H1 (cell line): ENCODE measurements around the gene GUCY1A1. TPM values are rescaled to one million over a fixed set of nuclear protein-coding genes. Genes with fewer than 3 reads are reported as not detected.

Experiments
- MAFK ChIP-seq: IDR thresholded peaks from 2 replicates; pipeline ENCODE4 v1.6.1; 2012; ENCODE audit warnings: low read depth, mild to moderate bottlenecking, improper control_type of control experiment, low read length
- PHF8 ChIP-seq: fragments of 200-600 bp; sonication (generic); conservative IDR thresholded peaks from 2 replicates; pipeline ENCODE4 v1.7.1; 2012; ENCODE audit warnings: low read depth, mild to moderate bottlenecking, inconsistent platforms, low read length, moderate library complexity
- polyA plus RNA-seq, 7 experiments: library from polyadenylated mRNA; depleted of rRNA in 3 of 7; stranded (reverse) in 5 of 7; unstranded in 2 of 7; fragments of >200 nt in 5 of 7; fragments of 200-250 nt in 2 of 7; gene quantifications; 1 replicate in 5 of 7; 2 replicates in 1 of 7; 4 replicates in 1 of 7; pipeline versions ENCODE4 v1.2.1 to v1.2.3, GENCODE V29; 2011 to 2013; ENCODE audit warnings: missing spikeins in 2 of 7, mixed read lengths in 2 of 7
- total RNA-seq: library from RNA; stranded (reverse); fragmentation: NEBNext Ultra II Directional; extraction: Animal tissue kit (Norgen Biotek cat#: 25700); gene quantifications from 2 replicates; pipeline ENCODE4 v1.2.1, GENCODE V29; 2021

GUCY1A1 gene
- total and polyA plus RNA-seq, 2 of the 8 experiments (the other 6 are each of a cell fraction or from before 2014, with no cell fraction given), result not detected

DNA sequence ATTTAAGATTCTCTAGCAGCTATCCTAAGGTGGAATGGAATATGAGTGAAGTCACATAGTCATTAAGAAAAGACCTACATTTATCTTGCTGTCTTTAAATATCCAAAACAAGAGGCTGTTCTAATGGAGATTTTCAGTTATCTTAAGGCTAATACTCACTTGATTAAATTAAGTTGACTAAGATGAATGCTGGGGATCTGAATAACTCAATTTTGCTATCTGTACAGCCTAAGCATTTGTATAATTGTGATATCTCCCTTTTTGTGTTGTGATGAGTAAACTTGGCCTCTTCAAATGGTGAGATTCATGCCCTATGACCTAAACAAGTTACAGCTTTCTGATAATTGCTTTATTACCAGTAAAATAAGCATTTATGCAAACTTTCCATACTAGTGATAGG lies 13.6 kb upstream of the GUCY1A1 start (continued):
- TF ChIP-seq PHF8 (no peak), MAFK (no peak)
